HL-60/S4 (cell line): ENCODE data around the gene STRA6.

Experiments
- in situ Hi-C: fragments of 300-500 bp; cut with MboI; formaldehyde crosslinking; loops from 2 replicates; pipeline ENCODE4 v1.14.3; 2022; ENCODE audit warnings: low sequenced_read_pairs

The STRA6 gene

DNA sequence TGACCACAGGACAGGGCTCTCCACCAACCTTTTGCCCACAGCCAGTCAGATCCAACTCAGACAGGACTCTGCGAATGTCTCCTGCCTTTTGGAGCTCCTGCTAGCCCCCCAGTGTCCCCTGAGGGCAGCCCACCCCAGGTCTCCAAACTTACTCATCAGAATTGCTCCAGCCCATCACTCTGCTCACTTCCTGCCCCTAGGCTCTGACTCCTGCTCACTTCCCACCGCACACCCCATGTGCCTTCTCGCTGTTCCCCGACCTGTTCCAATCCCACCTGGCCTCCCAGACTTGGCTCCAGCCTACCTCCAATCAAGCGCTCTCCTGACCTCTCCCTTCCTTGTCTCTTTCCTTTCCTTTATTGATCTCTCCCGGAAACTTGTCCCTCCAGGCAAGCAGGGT lies 5.9 kb upstream of the STRA6 start:
- in situ Hi-C loops = no loop called here

GRCh38 chr15:74207652-74208440 lies 5.3 kb upstream of the STRA6 start:
- in situ Hi-C loops = no loop called here

DNA sequence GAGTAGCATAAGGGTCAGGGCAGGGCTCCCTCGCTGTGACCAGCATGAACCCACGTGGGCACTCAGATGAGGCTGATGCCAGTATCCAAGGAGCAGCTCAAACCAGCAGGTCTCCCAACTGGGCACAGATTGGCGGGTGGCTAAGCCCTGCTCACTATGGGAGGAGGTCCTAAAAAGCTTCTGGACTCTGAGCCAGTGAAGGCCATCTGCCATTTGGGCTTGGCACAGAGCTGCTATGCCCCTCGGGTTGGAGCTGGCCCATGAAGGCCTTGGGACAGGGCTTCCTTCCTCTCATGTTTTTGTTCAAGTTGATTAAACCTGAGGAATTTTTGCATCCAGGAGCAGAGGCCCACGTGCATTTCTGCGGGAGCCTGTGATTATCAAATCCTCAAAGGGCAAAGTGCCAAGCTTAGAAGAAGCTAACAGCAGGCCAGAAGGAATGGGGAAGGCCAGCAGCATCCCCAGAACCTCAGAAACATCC lies 4.3 kb upstream of the STRA6 start:
- in situ Hi-C loops = no loop called here

GRCh38 chr15:74205582-74205947 lies 3.0 kb upstream of the STRA6 start:
- in situ Hi-C loops = no loop called here

DNA sequence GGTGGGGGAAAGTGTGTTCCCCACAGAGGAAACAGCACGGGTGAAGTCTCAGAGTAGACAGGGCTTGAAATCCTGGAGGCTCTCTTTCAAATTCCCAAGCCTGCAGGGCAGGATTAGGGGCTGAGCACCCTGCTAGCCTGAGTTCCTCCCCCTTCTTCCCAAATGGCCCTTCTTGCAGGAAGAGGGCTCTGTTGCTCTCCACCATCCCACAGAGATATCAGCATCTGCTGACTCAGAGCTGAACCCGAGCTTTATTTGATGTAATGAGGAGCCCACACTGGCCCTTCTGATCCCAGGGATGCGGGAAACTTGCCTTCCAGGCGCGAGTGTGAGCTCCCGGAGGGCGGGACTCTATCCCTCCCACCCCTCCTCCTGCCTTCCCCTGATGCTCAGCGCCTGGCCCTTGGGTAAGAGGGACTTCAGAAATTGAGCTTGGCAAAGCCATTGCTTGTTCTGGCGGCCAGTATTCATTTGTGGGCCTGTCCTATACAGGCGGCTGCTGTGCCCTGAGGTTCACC lies 1.4 kb upstream of the STRA6 start:
- in situ Hi-C loops = no loop called here

DNA sequence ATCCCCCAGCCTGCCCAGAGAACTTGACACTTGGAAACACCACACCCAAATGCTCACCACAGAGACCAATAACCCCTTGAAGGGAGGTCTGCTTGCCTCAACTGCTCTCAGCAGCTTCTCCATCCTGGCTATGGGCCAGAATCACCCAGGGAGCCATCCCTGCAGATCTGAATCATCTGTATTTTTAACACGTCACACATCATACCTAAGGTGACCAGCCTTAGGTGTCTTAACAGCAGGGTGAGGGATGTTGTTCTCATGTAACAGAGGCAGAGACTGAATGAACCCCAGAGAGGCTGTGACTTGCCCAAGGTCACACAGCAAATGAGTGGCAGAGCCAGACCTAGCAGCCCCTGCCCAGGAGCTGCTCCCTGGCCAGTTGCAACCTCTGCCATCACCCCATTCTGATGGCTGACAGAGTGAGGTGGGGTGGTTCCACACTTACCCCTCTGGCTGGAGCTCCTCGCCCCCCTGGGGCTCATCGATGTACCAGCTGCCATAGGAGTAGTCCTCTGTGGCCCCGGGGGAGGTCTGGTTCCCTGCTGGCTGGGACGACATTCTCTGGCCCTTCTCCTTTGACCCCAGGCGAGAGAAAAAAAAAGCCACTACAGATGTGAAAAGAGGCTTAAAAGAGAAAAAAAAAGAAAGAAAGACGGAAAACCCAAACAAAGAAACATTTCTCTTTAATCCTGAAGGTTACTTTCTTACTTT lies 722 bp downstream of the STRA6 start:
- in situ Hi-C loops = no loop called here

GRCh38 chr15:74200871-74201419 lies 1.6 kb downstream of the STRA6 start:
- in situ Hi-C loops = no loop called here

GRCh38 chr15:74200412-74200815 lies 2.2 kb downstream of the STRA6 start:
- in situ Hi-C loops = no loop called here

DNA sequence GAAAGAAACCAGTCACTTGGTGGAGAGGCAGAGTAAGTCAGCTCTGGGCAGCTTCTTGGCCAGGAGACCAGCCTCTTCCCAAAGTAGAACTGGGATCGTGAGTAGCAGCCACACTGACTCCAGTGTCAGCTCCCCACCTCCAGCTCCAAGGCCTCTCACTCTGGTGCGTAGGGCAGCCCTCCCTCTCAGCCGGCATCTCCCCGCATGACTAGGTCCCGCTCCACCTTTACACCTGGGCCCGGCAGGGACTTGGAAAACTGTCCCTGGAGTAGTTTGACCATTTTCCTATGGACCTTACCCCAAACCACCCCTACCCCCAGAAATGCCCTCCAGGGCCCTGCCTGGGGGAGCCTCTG lies 3.3 kb downstream of the STRA6 start:
- in situ Hi-C loops = no loop called here

DNA sequence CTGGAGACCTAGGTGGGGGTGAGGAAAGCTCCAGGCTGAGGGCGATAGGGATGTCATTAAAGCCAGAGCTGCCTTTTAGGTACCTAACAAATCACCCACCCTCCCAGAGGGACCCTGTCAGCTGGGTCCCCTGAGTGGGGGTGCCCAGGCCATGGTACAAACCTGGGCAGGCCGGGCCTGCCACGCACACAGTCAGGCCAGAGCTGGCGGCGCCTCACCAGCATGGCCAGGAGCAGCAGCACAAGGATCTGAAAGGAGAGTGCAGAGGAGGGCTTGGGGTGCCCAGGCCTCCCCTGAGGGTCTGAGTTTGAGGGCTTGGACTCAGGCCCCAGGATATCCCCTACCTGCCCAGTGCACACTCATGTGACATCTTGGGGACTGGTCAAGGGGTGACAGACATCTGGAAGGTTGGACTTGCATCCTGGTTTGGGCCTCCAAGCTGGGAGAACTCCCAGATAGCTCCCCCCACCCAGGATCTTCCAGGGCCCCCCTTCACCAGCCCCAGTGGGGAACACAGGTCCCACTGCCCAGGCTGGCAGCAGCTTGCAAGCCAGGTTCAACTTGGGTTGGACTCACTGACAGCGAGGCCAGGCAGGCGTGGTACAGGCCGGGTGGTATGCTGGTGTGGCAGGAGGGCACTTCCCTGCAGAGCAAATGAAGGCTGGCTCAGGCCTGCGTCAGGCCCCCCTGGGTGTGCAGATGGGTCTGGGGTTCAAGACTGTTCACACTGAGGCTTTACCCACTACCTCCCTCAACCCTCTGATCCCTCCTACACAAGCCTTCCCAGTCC lies 5.2 kb downstream of the STRA6 start:
- in situ Hi-C loops = no loop called here

GRCh38 chr15:74196175-74196574 lies 6.4 kb downstream of the STRA6 start:
- in situ Hi-C loops = no loop called here

DNA sequence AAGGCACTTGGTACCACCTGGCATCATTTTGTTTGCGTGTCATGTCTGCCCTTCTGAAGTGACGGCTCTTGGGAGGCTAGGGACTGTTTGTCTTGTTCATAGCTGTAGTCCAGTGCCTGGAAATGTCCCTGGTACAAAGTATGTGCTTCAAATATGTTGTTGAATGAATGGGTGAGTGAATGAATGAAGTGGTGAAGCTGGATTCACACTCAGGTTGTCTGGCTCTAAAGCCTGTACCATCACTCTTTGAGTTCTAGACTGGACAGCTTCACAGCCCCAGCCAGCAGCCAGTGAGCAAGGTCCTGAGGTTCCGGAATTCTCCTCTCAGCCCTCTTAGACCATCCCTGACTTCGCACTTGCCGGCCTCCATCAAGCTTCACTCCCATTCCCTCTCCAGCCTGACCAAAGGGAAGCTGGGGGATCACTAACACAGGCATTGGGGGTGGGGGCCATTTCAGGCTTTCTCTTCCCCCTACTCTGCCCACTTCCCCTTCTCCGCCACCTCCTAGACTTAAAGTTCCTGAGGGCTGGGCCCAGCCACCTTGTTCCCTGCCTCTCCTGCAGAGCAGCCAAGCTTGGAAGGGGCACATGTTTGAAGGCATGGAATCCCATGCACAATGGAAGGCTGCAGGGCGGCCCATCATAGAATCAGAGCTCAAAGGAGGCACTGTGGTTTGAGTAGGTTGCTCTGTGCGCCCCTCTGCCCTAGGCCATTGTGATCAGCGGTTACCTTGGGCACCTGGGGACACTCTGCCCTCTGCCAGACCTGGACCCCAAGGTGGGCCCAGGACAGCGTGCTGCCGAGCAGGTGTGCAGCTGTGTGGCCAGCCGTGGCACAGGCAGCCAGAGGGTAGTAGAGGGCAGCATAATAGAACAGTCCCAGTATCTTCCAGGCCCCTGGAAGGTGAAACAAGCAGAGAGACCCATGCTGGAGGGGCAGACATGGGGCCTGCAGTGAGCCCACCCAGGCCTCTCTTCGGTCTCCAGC lies 7.7 kb downstream of the STRA6 start:
- in situ Hi-C loops = no loop called here

GRCh38 chr15:74193905-74194304 lies 8.7 kb downstream of the STRA6 start:
- in situ Hi-C loops = no loop called here

DNA sequence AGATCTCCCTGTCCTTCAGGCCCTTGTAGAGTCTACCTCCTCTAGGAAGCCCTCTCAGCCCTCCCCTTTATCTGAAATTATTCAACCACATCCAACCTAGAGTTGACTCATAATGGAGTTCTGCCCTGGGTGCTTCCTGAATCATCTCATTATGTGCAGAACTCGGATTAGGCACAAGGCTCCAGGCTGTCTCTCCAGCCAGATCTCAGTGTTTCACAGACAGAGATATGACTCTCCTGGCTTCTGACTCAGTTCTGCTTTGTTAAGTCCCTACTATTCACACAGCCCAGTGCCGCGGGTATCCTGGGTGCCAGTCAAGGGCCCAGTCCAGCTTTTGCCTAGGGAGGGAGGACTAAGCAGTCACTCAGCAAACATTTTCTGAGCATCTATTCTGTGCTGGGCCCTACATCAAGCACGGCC lies 9.3 kb downstream of the STRA6 start:
- in situ Hi-C loops = no loop called here

- in situ Hi-C loops = no loop called here
Observed at GRCh38 chr15:74192751-74193150, 9.8 kb downstream of the STRA6 start.

DNA sequence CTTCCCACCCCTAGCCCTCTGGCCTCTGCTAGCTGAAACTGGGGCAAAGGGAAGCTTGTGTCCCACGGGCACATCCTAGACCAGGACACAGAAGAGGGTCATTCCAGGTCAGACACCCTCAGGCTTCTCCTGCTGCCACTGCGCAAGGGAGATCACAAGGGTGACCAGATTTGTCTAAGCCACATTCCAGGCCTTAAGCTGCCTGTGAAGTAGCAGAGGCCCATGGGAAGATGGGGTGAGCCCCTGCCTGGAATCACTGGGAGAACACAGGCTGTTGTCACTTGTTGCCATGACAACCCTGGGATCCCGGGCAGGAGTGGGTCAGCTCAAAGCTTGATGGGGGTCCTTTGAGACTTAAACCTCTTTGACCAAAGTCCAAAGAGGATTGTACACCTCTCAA lies 10.8 kb downstream of the STRA6 start:
- in situ Hi-C loops = no loop called here

DNA sequence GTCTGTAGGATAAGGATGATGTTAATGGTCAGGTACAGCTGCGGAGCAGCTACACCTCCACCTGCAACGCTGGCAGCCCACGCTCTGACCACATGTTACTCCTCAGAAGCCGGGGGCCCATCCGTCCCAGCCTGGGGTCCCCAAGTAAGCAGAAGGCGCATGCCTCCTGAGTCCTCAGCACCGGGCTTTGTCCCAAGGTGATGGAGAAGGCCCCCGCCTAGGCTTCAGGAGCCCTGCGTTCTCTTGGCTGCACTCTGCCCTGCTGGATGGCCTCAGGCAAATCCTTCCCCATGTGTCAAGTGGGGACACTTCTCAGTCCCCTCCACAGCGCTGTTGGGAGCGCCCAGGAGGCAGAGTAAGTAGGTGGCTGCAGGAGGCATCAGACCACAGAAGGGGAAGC lies 14.4 kb downstream of the STRA6 start:
- in situ Hi-C loops = no loop called here

DNA sequence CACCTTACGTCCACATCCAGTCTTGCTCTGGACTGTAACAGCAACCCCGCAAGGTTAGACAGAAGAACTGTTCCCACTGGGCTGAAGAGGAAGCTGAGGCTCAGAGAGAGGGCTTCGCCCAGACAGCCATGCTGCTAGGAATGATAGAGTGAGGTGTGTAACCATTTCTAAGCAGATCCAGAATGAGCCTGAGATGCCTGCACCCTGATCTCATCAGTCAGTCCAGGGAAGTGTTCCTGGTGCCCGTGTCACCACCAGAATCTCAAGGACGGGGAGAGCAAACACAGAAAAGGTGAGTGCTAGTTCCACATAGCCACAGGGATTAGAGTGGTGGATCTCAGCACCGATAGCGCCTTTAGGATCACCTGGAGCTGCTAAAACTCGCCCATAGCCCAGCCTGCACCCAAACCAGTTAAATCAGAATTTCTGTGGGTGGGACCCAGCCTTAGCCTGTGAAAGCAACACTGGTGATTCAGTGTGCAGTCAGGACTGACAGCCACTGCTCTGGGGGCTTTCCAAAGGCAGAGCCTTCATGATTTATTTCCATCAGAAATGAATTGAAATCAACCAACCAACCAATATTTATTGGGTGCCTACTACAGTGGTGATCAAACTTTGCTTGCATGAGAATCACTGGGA lies 16.8 kb downstream of the STRA6 start:
- in situ Hi-C loops = no loop called here

- in situ Hi-C loops = no loop called here
Observed at GRCh38 chr15:74184582-74185091, 17.9 kb downstream of the STRA6 start.
